AG09309 (cell line): Measurements from ENCODE around the gene TNFRSF1A.

ENCODE experiments used
- DNase-seq: peaks from one replicate; pipeline ENCODE4 v3.0.0-alpha.2; 2010; ENCODE audit warnings: low read depth
- H3K4me3 ChIP-seq: 2 replicates; pipeline ENCODE4 v1.5.1; 2011; ENCODE audit warnings: mild to moderate bottlenecking, low read depth, low read length, moderate library complexity; ENCODE audit not compliant: control insufficient read depth
- TF ChIP-seq, protein P1 (sequence below): IDR thresholded peaks from 2 replicates; pipeline ENCODE4 v1.5.1; 2011; ENCODE audit warnings: mild to moderate bottlenecking, low read depth, low read length, inconsistent platforms; ENCODE audit not compliant: insufficient read depth, control insufficient read depth; ENCODE audit errors: missing control alignments

TNFRSF1A gene

DNA sequence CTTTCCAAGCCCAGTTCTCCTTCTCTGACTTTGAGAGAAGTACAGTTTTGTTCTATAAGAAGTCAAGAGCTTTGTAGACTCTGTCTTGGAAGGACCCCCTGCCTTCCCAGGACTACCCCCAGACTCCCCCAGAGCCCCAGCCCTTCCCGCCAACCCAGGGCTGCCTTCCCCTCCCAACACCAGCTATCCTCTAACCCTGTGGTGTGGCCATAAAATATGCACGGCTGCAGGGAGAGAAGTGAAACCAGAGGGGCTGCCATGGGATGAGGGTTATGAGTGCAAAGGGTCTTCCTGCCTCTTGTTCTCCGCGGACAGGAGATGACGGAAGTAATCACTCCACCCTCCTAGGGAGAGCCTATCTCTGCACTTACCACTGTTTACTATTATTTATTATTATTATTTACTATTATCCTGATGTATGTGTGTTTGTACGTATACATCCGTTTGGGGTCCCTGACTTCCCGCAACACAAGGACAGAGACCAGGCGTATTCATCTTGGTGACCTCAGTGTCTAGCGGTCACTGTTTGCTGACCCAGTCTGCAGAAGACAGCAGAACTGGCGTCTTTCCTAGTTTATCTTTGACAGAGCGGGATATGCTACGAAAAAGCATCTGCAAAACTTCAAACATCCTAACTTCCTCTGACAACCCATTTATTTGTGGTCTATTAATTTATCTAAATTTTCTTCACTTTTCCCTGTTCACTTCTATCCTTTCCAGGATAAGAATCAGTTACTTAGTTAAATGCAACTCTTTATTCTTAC, 37.0 kb upstream of the TNFRSF1A start:
- DNase-seq = no peak
- TF ChIP-seq, protein P1, sequence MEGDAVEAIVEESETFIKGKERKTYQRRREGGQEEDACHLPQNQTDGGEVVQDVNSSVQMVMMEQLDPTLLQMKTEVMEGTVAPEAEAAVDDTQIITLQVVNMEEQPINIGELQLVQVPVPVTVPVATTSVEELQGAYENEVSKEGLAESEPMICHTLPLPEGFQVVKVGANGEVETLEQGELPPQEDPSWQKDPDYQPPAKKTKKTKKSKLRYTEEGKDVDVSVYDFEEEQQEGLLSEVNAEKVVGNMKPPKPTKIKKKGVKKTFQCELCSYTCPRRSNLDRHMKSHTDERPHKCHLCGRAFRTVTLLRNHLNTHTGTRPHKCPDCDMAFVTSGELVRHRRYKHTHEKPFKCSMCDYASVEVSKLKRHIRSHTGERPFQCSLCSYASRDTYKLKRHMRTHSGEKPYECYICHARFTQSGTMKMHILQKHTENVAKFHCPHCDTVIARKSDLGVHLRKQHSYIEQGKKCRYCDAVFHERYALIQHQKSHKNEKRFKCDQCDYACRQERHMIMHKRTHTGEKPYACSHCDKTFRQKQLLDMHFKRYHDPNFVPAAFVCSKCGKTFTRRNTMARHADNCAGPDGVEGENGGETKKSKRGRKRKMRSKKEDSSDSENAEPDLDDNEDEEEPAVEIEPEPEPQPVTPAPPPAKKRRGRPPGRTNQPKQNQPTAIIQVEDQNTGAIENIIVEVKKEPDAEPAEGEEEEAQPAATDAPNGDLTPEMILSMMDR = no peak
- no peak overlapping the region for H3K4me3 ChIP-seq

GRCh38 chr12:6377667-6377994, 35.8 kb upstream of the TNFRSF1A start:
- H3K4me3 ChIP-seq = no peak overlapping the region
- DNase-seq = no peak
- TF ChIP-seq, protein P1 = no peak

DNA sequence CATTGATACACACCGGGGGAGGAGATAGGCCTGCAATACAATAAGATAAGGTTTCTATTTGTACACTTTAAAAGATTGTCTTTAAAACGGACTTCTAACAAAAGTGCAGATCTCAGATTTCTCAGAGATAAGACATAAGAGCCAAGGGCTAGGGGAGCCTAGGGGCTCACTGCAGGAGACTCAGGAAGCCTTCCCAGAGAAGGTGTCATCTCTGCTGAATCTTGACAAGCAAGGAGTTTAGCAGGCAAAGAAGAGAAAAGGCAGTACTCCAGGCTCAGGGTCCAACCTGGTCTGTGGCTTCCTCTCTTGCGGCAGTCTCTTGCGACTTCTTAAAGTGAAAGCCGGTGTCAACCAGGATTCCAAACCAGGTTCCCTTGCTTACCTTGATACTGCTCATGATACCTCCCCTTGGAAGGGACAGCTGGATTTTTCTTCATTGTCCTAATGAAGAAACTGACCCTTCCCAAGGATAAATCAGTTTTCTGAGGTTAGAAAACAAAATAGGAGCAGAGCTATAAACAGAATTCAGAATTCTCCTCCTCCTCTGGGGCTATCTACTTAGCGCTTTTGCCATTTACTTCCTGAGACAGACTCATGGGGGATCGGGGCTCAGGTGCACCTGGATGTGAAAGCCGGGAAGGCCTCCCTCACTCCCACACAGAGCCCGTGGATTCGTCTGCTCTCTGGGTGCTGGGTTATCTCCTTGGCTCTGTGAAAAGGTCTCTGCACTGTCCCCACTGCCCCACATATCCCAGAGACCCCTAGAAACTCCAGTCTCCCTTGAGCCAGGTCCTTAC, 35.2 kb upstream of the TNFRSF1A start:
- TF ChIP-seq, protein P1 = no peak
- DNase-seq = no peak
- H3K4me3 ChIP-seq = no peak overlapping the region

DNA sequence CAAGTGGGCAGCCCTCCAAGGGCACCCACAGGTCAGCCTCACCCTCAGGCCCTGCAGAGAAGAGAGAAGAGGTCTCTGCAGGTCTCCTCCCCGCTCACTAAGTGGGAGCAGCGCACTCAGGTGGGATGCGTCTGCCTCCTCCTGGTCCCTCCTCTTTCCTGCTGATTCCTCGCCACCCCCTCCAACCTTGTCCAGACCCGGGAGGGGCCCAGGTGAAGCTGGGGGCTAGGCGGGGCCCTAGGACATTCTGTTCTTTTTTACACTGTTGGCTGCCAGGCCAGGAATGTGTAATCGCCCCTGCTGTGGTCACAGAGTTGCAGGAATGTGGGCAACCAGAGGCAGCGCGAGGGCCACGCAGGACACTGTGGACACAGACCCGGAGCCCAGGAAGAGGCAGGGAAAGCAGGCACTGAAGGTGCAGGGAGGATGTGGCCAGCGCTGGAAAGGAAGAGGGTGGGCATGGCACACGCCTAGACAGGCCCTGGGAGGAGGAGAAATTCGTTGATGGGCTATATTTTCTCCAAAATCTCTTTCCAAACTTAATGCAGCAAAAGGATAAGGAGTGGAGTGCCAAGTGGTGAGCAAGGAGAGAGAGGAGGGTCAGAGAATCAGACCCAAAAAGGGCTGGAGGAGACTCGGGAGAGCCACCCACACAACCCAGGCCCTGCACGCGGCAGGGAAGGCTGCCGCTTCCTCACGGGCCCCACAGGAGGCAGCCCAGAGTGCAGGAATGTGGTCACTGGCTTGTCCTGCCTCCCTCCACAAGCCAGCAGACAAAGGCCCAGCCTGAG, 34.4 kb upstream of the TNFRSF1A start:
- no peak for DNase-seq
- TF ChIP-seq, protein P1 = peak; percentile 63
- no peak overlapping the region for H3K4me3 ChIP-seq

DNA sequence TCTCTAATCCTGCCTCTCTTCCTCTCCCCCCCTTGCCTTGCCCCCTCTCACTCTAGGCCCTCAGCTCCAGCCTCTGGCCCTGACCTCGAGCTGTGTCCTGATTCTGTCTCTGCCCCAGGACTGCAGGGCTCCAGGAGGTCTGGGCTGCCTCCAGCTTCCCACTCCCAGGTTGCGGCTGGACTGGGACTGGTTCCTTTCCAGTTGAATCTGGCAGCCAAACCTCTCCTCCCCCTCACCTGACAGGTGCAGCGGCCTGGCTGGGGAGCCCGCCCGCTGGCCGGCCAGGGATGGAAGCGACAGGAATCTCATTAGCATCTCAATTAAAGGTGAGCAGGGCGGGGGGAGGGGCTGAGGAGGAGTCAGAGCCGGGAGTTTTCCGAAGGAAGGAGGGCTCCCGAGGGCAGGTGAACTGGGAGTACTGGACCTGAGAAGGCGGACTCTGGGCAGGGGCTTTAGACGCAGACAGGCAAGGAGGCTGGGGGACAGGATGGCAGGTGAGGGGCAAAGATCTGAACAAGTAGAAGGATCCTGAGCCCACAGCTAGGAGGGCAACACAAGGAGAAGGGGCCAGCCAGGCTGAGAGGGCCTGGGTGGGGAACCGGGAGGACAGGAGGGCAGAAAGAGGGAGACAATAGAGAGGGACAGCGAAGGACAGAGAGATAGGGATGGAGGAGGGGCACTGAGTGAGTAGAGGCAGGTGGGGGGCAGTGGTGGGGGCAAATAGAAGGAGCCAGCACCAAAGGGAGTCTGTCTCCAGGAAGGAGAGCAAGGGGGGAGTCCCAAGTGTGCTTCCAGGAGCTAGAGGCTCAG, 33.6 kb upstream of the TNFRSF1A start, which contains the start of gene SCNN1A:
SCNN1A (minus strand) TSS at position 295 of the 810 bp plus-strand sequence. CDS start 780 bp downstream, outside the sequence.
- no peak for DNase-seq
- TF ChIP-seq, protein P1 = no peak
- no peak within 1 kb of the TSS for H3K4me3 ChIP-seq

GRCh38 chr12:6374786-6375160, 32.9 kb upstream of the TNFRSF1A start:
- no peak for DNase-seq
- TF ChIP-seq, protein P1 = no peak
- no peak overlapping the region for H3K4me3 ChIP-seq
